ENCODE results near the gene GNAI1.

GNAI1 gene

DNA sequence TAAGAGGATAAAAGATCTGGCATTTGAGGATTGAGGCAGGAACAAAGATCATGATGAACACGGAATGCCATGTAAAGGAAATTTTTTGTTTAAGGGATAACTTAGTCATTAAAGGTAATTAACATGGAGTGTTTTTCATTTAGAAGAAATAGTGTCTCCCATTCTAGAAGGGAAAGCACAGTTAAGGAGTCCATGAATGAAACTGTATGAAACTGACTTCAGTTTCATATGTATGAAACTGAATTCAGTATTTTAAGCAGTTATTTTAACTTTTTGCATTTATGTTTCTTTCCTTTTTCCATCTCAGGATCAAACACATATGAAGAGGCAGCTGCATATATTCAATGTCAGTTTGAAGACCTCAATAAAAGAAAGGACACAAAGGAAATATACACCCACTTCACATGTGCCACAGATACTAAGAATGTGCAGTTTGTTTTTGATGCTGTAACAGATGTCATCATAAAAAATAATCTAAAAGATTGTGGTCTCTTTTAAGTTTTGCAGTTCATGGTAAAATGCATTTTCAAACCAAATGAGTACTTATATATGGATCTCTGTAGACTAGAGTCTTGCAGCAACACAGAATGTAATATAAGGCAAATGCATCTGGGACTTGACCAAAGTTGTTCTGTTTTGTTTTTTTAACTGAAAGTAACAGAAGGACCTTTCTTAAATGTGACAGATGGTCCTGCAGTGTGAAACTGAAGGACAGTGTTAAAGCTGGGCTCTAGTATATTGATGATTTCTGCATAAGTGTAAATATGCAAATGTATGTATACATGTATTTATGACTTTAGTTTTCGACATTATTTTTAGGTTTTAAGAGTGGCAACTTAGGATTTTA lies 82.6 kb downstream of the GNAI1 start:
- no peak for DNase-seq

DNA sequence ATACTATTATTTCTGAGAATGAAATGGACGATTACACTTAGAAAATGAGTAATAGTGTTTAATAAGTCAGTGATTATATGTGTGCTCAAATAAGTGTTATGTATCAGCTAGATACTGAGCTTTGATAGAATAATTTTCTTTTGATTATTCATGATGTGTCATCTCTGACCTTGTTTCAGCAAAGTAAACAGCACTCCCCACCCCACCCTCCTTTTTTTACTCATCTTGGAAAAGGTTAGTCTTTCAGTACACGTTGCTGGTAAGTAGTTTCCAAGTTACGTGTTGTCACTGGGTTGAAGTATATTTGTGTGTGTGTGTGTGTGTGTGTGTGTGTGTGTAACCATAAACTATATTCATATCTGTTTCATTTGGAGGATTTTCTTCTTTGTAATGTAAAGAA lies 84.1 kb downstream of the GNAI1 start:
- no peak for DNase-seq

DNA sequence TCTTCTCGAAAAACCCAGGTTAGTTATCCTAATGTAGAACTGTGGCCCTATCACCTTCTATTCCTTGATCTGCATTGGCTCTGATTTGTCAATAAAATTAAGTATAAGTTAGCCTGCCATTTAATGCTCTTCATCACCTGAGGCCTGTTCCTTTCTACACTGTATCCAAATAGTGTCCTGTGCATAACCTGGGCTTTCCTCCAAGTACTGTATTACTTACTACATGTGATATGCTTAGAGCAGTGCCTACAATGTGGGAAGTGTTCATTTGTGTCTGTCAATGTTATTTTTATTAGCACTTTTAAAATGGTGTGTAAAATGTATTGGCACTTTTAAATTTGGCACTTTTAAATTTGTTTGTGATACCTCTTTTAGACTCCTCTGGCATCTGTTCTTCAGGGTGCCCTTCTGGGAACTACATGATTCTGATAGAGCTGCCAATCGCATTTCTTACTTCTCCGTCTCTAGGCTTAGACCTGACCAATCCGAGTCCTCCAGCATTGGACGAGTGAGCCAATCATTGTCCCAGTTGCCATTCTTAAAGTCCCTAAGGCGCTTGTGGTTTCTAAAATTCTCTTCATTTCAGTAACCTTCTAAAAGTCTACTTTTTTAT lies 85.5 kb downstream of the GNAI1 start:
- DNase-seq, result no peak

DNA sequence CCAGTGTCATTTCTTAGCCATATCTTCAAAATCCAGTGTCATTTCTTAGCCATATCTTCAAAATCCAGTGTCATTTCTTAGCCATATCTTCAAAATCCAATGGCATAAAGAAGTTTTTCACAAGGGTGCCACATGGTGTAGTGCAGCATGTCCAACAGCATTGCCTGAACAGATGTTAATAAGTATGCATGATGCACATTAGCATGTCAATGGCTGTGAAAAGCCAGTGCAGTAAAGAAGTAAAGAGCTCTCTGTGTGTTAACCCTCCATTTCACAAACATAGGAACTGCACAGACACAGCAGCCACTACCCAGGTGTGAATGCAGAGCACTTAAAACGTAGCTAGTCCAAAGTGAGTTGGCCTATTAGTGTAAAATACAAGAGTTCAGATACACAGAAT lies 89.8 kb downstream of the GNAI1 start:
- no peak for DNase-seq

DNA sequence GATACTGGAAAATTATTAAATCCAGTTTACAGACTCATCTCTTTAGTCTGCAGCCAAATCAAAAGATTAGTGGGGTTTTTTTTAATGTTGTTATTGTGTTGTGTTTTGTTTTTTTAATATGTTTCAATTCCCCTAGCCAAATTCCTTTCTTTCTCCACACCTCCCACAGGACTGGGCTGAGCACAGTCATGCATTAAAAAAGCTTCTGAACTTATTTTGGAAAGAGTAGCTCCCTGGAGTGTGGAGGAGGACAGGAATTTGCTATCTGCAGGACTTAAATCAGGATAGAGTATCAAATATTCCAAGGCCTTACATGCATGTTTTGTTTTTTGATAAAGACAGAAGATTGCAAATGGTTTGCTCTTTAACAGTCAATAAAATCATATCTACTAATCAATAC lies 90.7 kb downstream of the GNAI1 start:
- DNase-seq, result no peak

DNA sequence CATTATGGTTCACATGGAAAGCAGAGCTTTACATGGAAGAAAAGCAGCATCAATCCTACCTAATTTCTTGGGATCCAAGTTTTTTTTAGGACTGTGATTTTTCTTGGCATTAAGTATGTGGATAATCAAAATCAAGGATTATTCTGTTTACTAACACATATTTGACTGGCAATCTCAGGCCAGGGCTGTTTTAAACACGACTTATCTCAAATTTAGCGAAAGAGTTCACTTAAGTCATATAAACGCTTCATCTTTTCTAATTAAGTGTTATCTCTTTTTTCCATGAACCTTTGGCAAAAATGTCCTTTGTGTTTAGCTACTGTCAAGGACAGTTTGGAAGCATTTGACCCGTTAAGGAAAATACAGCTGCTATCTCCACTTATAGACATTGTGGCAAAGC lies 92.0 kb downstream of the GNAI1 start:
- DNase-seq, result no peak

DNA sequence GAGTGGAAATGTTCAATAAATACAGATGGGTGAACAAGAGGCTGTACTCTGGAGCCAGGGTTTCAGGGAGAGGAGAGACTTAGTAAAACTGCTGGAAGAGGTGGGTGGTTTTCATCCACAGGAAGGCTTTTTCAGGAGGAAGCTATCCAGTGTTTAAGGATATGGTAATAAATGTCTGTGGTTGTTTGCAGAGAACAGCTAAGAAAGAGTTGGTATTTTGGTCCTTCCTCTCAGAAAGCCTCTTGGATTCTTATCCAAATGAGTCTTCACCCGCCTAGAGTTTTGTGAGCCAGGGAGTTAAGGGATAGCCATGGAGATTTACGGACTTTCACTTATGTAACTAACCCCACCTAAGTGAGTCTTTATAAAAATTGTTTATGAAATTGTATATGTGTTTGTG lies 95.7 kb downstream of the GNAI1 start:
- DNase-seq, result no peak

DNA sequence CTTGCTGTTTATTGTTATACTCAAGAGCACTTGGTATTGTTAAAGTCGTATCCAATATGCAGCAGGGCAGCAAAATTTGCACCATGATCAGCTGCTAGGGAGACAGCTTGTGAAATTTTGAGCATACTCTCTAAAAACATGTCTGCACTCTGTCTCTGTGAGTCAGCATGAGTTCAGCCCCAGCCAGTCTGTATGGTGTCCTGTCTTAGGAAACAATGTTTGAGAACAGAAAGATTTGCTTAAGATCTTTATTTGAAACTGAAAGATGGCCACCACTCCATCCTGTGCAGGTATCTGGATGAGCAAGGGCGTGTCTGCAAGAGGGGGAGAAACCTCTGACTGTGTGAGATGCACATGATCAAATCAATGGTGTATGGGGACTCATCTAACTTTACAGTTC lies 97.1 kb downstream of the GNAI1 start:
- DNase-seq, result no peak

DNA sequence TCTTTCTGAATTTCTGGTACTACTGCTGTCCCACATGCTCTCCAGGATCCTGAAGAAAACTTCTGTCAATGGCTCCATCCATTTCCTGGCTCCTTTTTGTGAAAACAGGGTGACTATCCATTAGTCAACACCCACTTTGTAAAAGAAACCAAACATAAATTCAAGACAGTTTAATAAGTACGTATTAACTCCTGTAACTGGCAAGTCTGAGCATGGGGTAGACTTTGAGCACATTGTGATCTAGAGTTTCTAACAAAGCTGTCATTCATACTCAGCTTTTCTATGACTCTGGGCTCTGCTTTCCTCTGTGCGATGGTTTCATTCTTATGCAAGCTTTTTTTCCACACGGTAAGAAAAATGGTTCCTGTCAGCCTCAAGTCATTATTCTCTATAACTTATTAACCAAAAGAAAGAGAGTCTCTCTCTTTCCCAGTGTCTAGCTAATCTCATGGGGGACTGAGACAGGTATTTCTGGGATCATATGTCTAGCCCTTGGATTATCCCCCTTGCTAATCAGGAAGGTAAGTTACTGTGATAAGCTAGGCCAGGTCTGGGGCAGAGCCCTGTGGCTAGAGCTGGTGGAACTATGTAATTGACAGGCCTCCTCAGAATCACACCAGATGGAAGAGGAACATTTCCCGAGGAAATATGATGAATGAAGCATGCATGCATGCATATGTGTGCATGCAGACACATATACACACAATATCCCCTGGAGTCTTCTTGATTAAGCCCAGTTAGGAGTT lies 98.5 kb downstream of the GNAI1 start:
- DNase-seq, result no peak

DNA sequence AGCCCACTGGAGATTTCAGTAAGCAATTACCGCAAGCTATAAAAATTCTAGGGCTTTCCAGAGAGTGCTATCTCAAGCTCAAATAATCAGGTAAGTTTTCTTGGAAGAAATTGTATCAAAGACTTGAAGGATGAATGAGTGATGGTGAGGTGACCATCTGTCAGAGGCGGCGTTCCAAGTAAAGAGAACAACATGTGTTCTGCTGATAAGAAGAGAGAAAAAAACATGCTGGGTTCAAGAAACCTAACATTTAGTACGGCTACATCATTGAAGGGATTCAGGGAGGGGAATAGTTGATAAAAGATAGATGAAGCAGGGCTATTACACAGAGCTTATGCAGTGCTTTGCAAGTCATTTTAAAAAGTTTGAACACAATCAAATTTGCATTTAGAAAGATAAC lies 100.7 kb downstream of the GNAI1 start:
- no peak for DNase-seq

DNA sequence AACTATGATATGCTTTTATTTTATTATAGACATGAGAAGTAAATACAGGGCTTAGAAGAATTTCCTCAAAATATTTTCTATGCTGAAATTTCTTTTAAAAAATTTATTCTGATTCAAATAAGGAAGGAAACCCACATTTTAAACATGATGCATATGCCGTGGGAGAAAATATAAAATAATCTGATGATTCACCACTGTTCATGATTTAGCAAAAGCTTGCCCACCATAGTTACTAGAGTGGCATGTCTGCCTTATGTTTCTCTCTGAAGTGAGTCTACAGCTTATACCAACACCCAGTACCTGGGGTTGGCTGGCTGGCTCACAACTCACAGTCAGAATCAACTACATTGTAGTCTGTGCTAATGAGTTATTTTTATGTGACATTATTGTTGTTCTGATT lies 102.0 kb downstream of the GNAI1 start:
- DNase-seq, result no peak

DNA sequence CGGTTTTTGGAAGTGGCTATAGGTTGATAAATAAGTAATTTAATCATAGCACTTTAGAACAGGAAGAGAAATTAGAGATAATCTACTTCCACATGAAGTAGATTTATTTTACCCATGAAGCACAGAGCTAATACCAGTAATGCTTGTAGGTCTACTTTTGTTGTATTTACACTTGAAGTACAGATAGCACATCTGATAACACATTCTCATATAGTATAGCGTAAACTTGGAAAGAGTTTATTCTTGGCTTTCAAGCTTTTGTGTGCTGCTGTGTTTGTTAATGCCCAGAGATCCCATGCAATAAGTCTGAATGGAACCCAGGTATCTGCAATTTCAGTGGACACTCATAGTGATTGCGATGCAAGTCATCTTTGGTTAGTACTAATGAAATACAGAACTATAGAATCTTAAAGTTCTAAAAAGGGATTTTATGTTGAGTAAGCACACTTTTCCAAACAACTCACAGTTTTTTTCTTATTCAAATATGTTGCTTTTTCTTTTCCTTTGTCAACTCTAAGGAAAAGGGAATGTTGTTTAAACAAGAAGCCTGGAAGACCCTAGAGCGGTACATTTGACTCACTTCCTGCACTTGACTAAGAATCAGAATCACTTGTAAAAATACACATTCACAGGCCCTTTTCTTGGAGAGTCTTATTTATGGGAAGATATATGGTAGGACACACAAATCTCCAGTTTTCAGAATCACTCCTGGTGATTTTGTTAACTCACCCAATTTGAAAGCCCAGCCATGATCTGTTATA lies 105.8 kb downstream of the GNAI1 start:
- no peak for DNase-seq

DNA sequence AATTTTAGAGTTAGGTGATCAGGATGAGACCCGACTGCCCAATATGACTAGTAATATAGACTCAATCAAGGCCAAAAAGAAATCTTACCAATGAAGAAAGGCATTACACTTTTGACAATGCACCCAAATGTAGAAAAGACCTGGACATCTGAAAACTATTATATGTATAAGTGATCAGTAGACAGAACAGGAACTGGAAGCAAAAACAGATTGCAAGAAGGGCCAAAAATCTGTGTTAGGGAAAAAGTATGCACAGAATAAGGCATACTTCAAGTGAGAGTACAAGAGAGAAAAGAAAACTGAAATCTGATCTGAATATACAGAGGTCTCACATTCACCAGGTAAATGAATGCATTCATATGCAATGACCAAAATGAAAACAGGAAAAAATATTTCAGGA lies 107.0 kb downstream of the GNAI1 start:
- DNase-seq, result no peak

DNA sequence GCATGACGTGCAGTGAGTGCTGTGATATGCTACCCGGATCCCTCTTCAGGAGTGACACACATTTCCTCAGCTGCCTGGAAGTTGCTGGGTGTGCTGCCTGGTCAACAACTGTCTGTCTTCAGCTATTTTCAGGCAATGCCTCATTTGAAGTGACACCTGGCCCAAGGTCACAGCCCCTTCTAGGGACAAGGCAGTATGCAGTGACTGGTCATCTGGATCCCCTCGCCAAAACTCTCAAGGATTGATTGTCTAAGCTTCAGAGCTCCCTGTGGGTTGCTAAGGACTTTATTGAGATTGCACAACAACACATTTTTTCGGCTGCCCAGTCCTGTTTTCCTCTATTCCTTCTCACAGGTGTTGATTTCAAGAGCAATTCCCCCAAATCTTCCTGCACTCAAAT lies 108.8 kb downstream of the GNAI1 start:
- DNase-seq, result no peak

DNA sequence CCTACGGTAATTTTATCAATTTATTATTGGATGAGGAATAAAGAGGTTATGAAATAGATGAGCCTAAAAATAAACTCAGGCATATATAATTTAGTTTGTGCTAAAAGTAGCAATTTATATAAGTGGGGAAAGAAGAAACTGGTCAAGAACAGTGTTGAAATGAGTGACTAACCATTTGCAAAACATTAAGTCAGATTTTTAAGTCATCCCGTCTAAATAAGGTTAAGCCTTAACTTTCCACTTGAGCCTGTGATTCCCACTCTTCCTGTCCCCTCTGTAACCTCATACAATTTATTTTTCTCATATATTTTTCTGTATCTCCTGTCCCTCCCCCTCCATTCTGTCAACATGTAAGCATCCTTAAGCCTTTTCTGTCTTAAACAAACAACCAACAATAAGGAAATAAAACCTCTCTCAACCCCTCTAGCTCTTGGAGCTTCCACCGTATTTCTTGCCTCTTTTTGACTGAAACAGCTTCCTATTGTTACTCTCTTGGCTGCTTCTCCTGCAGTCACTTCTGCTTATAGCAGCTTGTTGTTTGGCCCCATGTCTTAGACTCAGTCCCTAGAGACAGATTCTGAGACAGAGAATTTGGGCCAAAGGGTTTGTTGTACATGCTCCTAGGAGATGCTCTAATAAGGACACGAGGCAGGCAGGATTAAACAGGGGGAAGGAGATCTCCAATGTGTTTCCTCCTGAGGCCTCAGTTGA lies 109.7 kb downstream of the GNAI1 start:
- DNase-seq, result no peak

DNA sequence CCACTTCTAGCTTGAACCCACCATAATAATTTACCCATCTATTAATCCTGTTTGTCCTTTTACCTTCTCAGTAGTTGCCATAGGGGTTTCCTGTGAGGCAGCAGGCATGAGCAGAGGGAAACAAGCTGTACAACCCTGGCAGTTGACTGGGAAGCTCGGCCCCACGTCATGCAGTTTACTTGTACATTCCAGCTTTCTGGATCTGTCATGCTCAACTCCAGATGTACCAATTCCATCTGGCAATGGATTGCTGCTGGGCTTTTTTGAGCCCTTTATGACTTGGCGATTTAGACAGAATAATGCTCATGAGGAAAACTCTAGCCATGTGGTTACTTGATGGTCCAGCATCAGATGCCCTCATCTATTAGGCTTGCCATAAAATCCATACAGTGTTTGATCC lies 112.5 kb downstream of the GNAI1 start:
- DNase-seq, result no peak

DNA sequence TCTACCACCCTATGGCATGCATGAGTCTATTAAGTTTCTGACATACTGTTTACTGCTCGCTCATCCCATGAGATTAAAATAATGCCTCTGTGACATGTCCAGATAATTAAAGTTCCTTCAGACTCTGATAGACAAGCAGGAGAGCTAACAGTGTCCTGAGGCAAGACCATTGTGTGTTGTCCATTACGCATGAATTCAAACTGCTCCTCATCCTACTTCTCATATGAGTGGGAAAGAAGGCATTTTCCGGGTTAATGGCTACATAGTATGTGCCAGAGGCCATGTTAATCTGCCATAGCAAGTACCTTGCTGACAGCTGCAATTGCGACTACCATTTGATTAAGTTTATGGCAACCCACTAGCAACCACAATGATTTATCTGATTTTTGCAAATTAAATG lies 113.3 kb downstream of the GNAI1 start:
- no peak for DNase-seq

DNA sequence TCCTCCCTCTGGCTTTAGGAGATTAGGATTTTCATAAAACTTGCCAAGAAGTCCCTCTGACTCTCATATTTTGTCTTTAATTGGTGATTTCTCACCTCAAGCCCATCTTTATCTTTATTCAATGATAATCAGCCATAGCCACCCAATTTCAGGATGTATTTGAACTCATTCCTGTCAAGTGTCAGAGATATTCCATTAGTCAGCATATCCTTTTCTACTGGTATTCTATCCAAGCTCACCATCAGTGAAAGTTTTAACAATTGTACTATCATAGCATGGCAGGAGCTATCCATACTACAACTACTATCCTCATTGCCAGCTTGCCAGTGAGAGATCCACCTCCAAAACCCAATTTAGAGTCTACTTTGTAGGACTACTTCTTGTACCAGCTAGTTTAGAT lies 114.6 kb downstream of the GNAI1 start:
- no peak for DNase-seq

DNA sequence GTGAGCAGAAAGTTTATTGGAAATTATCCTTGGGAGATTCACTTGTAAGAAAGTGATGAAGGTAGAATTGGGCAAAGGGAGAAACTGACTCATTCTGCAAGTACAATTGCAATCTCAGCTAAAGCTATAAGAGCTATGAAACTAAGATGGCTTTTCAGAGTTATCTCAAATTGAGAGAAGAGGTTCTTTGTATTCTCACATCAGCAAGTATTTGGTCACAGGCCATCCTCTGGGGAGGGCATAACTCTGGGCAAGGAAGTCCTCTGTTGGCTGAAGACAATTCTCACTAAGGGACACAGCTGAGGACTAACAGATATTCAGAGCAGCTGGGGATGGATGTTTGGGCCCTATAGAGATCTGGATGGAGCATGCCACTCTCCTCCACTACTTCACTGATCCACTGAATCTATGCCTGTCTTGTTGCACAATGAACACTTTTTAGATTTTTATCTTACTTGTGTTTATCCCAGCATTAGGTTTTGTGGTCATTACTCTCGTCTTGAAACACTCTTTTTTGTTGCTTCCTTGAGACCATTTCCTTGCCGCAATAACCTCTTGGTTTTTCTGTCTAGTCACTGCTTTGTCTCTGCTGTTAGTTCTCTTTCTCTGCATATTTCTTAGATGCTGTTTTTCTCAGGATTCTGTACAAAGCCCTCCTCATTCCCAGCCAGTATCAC lies 115.1 kb downstream of the GNAI1 start:
- DNase-seq, result no peak

DNA sequence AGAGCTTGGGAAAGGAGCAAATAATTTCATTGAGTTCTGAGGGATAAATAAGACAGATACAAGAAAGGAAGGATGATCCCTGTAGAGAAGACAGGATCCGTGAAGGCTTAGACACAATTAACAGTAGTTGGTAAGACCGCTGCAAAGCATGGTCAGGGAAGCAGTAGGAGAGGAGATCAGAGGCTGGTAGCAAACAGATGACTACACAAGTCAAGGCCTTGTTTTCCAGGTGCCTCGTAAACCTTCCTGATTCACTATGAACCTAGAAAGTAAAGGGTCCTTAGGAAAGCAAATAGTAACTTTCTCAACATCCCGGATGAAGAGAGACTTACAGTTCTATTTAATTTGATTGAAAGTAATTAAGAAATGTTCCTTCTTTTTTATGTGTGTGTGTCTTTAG lies 118.6 kb downstream of the GNAI1 start:
- no peak for DNase-seq

DNA sequence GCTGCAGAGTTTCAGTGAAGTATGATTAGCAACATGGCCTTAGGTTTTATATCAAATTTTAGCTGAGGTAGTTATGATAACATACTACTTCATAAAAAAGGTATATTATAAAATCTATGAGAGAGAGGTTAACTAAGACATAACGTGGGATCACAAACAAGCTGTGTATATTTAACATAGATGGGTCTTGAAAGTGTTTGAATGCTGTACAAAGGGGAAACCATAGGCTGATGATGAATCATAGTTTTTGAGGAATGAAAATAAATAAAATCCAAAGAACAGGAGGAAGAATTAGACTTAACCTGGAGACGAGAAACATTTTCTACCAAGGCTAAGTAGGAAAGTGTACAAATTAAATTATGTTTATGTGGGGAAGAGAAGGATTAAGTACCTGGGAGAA lies 119.0 kb downstream of the GNAI1 start:
- DNase-seq, result no peak

DNA sequence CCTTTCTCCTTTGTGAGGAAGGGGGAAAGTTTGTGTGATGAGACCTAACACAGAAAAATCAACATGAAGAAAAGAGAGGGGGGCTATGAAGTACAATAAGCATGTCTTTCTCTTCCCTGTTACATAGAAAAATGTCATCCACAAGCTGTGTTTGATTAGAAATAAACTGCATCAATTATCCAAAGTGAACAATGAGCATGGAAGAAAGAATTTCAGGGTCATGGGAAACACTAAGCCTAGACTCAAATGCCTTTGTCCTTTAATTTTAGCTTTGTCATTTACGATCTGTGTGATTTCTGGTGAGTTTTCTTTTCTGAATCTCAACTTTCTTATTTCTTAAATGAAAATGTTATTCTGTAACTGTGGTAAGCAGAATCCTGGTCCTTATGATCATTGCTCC lies 121.0 kb downstream of the GNAI1 start:
- no peak for DNase-seq

Data from left hindlimb (tissue), 1 donor.